Prostate gland (tissue), 2 donors: ENCODE results near the gene HAPLN3.

Experiments used
- POLR2A ChIP-seq: fragments of 450-650 bp; IDR thresholded peaks from one replicate; pipeline ENCODE4 v1.6.1; 2016; ENCODE audit warnings: antibody characterized with exemption, mild to moderate bottlenecking
- POLR2AphosphoS5 ChIP-seq: sonication (generic); formaldehyde crosslinking; IDR thresholded peaks from one replicate; pipeline ENCODE4 v1.6.1; 2017; ENCODE audit warnings: antibody characterized with exemption
- TF ChIP-seq, protein P1 (sequence below), 4 experiments: fragments of 200-600 bp in 2 of 4; fragments of 450-650 bp in 2 of 4; sonication (generic) in 2 of 4; IDR thresholded peaks; 1 replicate in 3 of 4; 2 replicates in 1 of 4; pipeline ENCODE4 v1.5.1; 2016 to 2019; ENCODE audit warnings: antibody characterized with exemption in 4 of 4, mild to moderate bottlenecking in 2 of 4, moderate library complexity in 2 of 4

DNA sequence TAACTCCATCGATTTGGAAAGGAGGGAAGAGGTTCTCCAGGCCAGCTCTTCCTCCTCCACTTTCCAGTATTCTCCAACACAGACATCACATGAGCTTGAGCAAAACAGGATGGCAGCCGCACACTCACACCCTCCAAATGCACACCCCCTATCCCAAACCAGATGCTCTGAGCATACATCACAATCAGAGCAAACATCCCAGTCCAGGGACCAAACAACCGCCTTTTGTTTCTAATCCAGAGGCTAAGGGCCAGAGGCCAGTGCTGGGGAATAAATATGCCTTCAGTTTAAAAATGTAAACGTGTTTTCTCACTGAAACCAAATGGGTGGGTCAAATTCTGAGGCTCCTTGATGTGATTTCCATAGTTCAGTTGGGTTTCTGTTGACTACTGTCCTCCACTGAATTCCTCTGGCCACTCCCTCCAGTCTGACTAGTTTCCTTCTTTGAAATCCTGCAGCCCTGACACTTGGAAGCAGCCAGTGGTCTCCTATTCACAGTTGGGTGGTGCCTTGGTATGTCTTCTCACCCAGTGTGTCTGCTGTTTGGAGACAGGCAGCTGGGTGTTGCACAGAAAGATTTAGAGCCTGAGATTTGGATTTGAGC, 37.0 kb upstream of the HAPLN3 start:
- TF ChIP-seq, protein P1, sequence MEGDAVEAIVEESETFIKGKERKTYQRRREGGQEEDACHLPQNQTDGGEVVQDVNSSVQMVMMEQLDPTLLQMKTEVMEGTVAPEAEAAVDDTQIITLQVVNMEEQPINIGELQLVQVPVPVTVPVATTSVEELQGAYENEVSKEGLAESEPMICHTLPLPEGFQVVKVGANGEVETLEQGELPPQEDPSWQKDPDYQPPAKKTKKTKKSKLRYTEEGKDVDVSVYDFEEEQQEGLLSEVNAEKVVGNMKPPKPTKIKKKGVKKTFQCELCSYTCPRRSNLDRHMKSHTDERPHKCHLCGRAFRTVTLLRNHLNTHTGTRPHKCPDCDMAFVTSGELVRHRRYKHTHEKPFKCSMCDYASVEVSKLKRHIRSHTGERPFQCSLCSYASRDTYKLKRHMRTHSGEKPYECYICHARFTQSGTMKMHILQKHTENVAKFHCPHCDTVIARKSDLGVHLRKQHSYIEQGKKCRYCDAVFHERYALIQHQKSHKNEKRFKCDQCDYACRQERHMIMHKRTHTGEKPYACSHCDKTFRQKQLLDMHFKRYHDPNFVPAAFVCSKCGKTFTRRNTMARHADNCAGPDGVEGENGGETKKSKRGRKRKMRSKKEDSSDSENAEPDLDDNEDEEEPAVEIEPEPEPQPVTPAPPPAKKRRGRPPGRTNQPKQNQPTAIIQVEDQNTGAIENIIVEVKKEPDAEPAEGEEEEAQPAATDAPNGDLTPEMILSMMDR (IDR thresholded peaks at IDR 0.05) = no peak
- no peak for TF ChIP-seq POLR2A
- TF ChIP-seq POLR2AphosphoS5 = no peak
